ENCODE measurements around the gene CUTA. TPM values are rescaled to one million over a fixed set of nuclear protein-coding genes. Genes with fewer than 3 reads are reported as not detected.

Gene CUTA, protein sequence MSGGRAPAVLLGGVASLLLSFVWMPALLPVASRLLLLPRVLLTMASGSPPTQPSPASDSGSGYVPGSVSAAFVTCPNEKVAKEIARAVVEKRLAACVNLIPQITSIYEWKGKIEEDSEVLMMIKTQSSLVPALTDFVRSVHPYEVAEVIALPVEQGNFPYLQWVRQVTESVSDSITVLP
- total RNA-seq (2021; ENCODE audit: unreplicated experiment): 186 TPM
- polyA plus RNA-seq (2012): 184 and 226 TPM in 2 replicates
- Bru-seq, nascent RNA: percentile 89 among the genes with signal in this experiment
- BruChase-seq, experiment 1, labeled RNA remaining after a 6-hour chase: percentile 95 among the genes with signal in this experiment
- BruChase-seq, experiment 2, labeled RNA remaining after a 2-hour chase: percentile 92 among the genes with signal in this experiment
- long read RNA-seq, transcript CUTA-205 (5 exons, 1,054 nt): minor isoform, 32 of 126 reads
- long read RNA-seq, transcript CUTA-214 (6 exons, 661 nt): minor isoform, 24 of 126 reads
- long read RNA-seq, transcript CUTA-203 (6 exons, 937 nt): minor isoform, 27 of 126 reads
- long read RNA-seq, transcript CUTA-210 (6 exons, 769 nt): major isoform, 35 of 126 reads
- long read RNA-seq, partial matches to known transcripts: 0 of 126 reads
- long read RNA-seq, other reads (novel, unspliced or antisense): 7 of 126 reads

DNA sequence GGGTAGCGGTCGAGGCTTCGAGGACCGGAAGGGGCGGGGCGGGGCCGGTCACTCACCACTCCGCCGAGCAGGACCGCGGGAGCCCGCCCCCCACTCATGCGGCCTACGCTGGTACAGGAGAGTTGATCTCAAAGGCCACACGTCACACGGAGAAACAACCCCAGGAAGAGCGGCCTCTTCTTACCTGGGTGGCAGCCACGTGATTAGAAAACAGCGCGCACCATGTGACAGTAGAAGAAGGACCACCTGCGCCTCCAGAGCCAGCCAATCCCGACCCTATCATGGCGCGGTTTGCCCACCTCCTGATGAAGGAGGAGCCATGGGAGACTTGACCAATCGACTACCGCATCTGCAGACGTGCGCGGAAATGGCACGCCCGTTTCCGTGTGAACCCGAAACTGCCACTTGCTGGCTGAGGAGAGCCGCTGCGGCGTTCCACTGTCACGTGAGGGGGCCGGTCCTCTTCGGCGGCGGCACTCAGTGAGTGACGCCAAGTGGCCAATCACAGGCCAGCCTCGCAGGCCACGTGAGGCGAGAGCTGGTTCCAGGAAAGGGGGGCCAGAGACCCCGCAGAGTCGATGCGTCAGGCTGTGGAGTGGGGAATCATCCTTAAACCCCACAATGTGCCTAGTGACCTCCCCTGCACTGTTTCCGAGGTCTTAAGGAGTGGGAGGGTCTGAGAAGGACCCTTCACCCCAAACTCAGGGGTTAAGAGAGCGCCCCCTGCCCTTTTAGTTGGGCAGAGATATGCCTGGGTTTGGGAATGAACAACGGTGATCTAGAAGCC lies at the start of gene CUTA:
Gene CUTA, minus strand, starts transcription at position 205 of the 787 bp plus-strand sequence. Its CDS starts 107 bp downstream, at position 98.
- H3K36me3 ChIP-seq (ENCODE audit: control insufficient read depth in 1 of 2, insufficient read depth in 2 of 2, low read length in 2 of 2): peaks cover 5 to 25% of the 10 kb centered on the region in 2 experiments; a peak in 3 of 4 replicates
- CTCF ChIA-PET: interaction anchor here (1.0 to 1.4 kb wide), 4 partner anchors 8 to 28 kb away, joined by 3 to 4 read pairs (median 4); no protein-coding TSS in a partner anchor
- H3K79me2 ChIP-seq (ENCODE audit: insufficient read depth, low read length): peaks cover 32% of the 10 kb centered on the region
- peaks cover 13 to 29% of the 10 kb centered on the region in 2 experiments for H3K4me1 ChIP-seq (ENCODE audit: control insufficient read depth in 1 of 2, insufficient read depth in 2 of 2, low read length in 2 of 2)
- no peaks in the 10 kb centered on the region for H3K9me2 ChIP-seq (ENCODE audit: insufficient read depth)
- H3K9me3 ChIP-seq (ENCODE audit: control insufficient read depth in 1 of 2, insufficient read depth in 1 of 2, low read depth in 1 of 2, low read length in 2 of 2): no peaks in the 10 kb centered on the region
- H3K4me3 ChIP-seq (replicated peaks in 1 of 2; ENCODE audit: low read depth in 1 of 2, low read length in 2 of 2): peak within 1 kb of the TSS; percentile 86 to 94
- H4K20me1 ChIP-seq (ENCODE audit: insufficient read depth): no peaks in the 10 kb centered on the region
- TF ChIP-seq TCF7L2 (IDR thresholded peaks at IDR 0.05; ENCODE audit: borderline replicate concordance, extremely low read depth, insufficient read depth, insufficient read length): peak; percentile 88
- no peak for TF ChIP-seq SP1 (IDR thresholded peaks at IDR 0.05; ENCODE audit: low read depth)
- peak; percentile 65 for TF ChIP-seq POLR2AphosphoS5 (IDR thresholded peaks at IDR 0.05; ENCODE audit: low read depth, low read length)
- TF ChIP-seq, protein P1, sequence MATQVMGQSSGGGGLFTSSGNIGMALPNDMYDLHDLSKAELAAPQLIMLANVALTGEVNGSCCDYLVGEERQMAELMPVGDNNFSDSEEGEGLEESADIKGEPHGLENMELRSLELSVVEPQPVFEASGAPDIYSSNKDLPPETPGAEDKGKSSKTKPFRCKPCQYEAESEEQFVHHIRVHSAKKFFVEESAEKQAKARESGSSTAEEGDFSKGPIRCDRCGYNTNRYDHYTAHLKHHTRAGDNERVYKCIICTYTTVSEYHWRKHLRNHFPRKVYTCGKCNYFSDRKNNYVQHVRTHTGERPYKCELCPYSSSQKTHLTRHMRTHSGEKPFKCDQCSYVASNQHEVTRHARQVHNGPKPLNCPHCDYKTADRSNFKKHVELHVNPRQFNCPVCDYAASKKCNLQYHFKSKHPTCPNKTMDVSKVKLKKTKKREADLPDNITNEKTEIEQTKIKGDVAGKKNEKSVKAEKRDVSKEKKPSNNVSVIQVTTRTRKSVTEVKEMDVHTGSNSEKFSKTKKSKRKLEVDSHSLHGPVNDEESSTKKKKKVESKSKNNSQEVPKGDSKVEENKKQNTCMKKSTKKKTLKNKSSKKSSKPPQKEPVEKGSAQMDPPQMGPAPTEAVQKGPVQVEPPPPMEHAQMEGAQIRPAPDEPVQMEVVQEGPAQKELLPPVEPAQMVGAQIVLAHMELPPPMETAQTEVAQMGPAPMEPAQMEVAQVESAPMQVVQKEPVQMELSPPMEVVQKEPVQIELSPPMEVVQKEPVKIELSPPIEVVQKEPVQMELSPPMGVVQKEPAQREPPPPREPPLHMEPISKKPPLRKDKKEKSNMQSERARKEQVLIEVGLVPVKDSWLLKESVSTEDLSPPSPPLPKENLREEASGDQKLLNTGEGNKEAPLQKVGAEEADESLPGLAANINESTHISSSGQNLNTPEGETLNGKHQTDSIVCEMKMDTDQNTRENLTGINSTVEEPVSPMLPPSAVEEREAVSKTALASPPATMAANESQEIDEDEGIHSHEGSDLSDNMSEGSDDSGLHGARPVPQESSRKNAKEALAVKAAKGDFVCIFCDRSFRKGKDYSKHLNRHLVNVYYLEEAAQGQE (IDR thresholded peaks at IDR 0.05; ENCODE audit: low read depth): no peak
- TF ChIP-seq POLR2A (IDR thresholded peaks at IDR 0.05; ENCODE audit: borderline replicate concordance, extremely low read depth, insufficient read depth, insufficient read length): peak; percentile 32
- TF ChIP-seq, protein P2, sequence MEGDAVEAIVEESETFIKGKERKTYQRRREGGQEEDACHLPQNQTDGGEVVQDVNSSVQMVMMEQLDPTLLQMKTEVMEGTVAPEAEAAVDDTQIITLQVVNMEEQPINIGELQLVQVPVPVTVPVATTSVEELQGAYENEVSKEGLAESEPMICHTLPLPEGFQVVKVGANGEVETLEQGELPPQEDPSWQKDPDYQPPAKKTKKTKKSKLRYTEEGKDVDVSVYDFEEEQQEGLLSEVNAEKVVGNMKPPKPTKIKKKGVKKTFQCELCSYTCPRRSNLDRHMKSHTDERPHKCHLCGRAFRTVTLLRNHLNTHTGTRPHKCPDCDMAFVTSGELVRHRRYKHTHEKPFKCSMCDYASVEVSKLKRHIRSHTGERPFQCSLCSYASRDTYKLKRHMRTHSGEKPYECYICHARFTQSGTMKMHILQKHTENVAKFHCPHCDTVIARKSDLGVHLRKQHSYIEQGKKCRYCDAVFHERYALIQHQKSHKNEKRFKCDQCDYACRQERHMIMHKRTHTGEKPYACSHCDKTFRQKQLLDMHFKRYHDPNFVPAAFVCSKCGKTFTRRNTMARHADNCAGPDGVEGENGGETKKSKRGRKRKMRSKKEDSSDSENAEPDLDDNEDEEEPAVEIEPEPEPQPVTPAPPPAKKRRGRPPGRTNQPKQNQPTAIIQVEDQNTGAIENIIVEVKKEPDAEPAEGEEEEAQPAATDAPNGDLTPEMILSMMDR (IDR thresholded peaks at IDR 0.05 in 2 of 3, conservative IDR thresholded peaks at IDR 0.05 in 1 of 3; ENCODE audit: borderline replicate concordance in 1 of 3, insufficient read depth in 1 of 3, low read depth in 2 of 3, low read length in 2 of 3): peak in 2 of 3 experiments; percentile 48 to 60; a peak in 4 of 6 replicates
- no peak for TF ChIP-seq ZNF274 (IDR thresholded peaks at IDR 0.05; ENCODE audit: low read depth, low read length)
- peak; percentile 99 for DNase-seq (ENCODE audit: low read depth, low spot score)
- POLR2A ChIA-PET: interaction anchor here (0.5 to 1.2 kb wide), 2 partner anchors 11 to 157 kb away, joined by 3 read pairs; no protein-coding TSS in a partner anchor
- H3K4me2 ChIP-seq (ENCODE audit: low read length): peak within 1 kb of the TSS; percentile 97
- intact Hi-C loops (cut with micrococcal nuclease): loop anchor here (10.0 kb wide), 1 partner anchor 213 kb away; the partner anchor contains the start of genes HSD17B8, RING1, RXRB and SLC39A7
- H3K27ac ChIP-seq (ENCODE audit: low read depth, low read length): peak within 1 kb of the TSS; percentile 93
- H2AFZ ChIP-seq (ENCODE audit: low read depth, low read length, poor library complexity, severe bottlenecking): no peak within 1 kb of the TSS
- BruUV-seq (replicated peaks): no TSS peak
- no peaks in the 10 kb centered on the region for H3K27me3 ChIP-seq (ENCODE audit: insufficient read depth, low read length)
- ATAC-seq: peak; percentile 92
- H3K9ac ChIP-seq (ENCODE audit: low read length): peak within 1 kb of the TSS; percentile 81
- RAD21 ChIA-PET (ENCODE audit: low non-redundant PET in 1 of 2, low total read pairs in 2 of 2, uncharacterized antibody in 2 of 2, unreplicated experiment in 2 of 2): no interaction called here
